Lower leg skin (tissue), 3 donors: ENCODE measurements around the gene KCNG4.

Source experiments
- CTCF ChIP-seq, 3 donors: fragments of 450-650 bp; IDR thresholded peaks; one replicate each; pipeline ENCODE4 v1.5.1; 2016; ENCODE audit warnings: antibody characterized with exemption in 3 of 3, mild to moderate bottlenecking in 3 of 3, moderate library complexity in 2 of 3
- POLR2A ChIP-seq, 2 donors: fragments of 450-650 bp; IDR thresholded peaks; one replicate each; pipeline ENCODE4 v1.6.1; 2016 to 2017; ENCODE audit warnings: antibody characterized with exemption in 2 of 2, mild to moderate bottlenecking in 1 of 2, moderate library complexity in 1 of 2

- TF ChIP-seq CTCF (IDR thresholded peaks at IDR 0.05) (no peak), POLR2A (IDR thresholded peaks at IDR 0.05) (no peak)
These were observed 44.4 kb upstream of the KCNG4 start for GRCh38 chr16:84284154-84284722.
